HG03378 (cell line): ENCODE measurements around the gene SHB.

Experiments used
- ATAC-seq: cut with Tn5 transposase; IDR thresholded peaks from one replicate; pipeline ENCODE4 v1.9.1; 2021; ENCODE audit warnings: mild to moderate bottlenecking, moderate library complexity; ENCODE audit not compliant: unreplicated experiment

The SHB gene

DNA sequence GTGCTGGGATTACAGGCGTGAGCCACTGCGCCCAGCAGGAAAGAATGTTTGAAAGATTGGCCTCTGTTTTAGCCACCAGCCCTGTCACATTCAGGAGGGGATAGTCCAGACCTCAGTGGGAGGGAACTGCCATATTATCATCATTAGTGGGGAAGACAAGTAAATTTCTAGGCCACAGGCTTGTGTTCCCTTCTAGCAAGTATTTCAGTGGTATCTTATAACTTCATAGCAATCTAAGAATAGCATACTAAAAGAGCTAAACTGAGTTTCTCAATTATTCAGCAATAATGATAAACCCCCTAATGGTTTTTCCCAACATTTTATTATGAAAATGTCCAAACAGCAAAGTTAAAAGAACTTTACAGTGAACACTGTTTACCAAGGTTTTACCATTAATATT, 195.1 kb downstream of the SHB start:
- no peak for ATAC-seq

- no peak for ATAC-seq
Measured at GRCh38 chr9:37870799-37871176, 198.2 kb downstream of the SHB start.

DNA sequence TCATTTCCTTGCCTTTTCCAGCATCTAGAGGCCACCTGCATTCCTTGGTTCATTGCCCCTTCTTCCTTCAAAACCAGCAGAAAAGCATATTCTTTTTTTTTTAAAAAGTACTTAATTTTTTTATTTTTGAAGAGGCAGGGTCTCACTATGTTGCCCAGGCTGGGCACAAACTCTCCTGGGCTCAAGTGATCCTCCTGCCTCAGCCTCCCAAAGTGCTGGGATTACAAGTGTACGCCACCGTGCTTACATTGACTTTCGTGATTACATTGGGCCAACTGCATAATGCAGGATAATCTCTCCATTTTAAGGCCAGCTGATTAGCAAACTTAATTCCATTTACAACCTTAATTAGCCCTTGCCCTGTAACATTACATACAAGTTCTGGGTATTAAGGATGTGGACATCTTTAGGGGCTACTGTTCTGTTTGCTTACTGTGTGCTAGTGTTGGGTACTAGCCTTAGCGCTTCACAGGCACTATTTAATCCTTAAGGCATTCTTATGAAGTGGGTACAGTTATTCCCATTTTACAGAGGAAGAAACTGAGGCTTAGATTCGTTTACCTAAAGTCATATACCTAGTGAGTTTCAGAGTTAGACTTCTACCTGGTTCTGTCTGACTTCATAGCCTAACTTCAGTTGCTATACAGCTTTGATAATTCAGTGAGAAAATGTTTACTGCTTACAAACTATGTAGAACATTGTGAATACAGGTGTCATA, 198.8 kb downstream of the SHB start:
- no peak for ATAC-seq
